ENCODE measurements around the gene CD22. TPM values are rescaled to one million over a fixed set of nuclear protein-coding genes. Genes with fewer than 3 reads are reported as not detected.

The CD22 gene
- total RNA-seq, 2 experiments from 2014 or later = 0.52 to 0.67 TPM

DNA sequence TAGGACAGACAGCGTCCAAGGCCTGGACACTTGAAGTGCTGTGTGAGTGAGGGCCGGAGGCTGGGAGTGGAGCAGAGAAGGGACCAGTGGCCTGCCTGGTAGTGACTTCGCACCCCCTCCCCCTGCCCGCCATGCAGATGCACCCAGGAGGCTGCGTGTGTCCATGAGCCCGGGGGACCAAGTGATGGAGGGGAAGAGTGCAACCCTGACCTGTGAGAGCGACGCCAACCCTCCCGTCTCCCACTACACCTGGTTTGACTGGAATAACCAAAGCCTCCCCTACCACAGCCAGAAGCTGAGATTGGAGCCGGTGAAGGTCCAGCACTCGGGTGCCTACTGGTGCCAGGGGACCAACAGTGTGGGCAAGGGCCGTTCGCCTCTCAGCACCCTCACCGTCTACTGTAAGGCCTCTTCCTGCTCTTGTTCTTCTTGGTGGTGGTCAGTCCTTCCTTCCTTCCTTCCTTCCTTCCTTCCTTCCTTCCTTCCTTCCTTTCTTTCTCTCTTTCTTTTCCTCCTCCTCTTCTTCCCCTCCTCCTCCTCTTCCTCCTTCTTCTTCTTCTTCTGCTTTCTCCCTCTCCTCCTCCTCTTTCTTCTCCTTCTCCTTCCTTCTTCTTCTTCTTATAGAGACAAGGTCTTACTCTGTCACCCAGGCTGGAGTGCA is 12.7 kb downstream of the CD22 start:
- Mint-ChIP-seq H3K4me3 (no peak overlapping the region), H3K36me3 (ENCODE audit: low read depth) (no peaks in the 10 kb centered on the region), H3K27ac (no peak overlapping the region), H3K27me3 (peaks cover 3% of the 10 kb centered on the region), H3K4me1 (ENCODE audit: low read depth) (peaks cover 12% of the 10 kb centered on the region), H3K9me3 (no peaks in the 10 kb centered on the region)
- no peaks in the 10 kb centered on the region for H3K9me3 ChIP-seq (ENCODE audit: control insufficient read depth in 1 of 2, insufficient read depth in 1 of 2, low read length in 2 of 2)
- intact Hi-C loops (cut with DNase I, micrococcal nuclease) = no loop called here
- ATAC-seq (ENCODE audit: poor library complexity) (no peak), DNase-seq (no peak)
- peaks cover 11% of the 10 kb centered on the region for H3K4me1 ChIP-seq (ENCODE audit: insufficient read depth, low read length)
- CTCF ChIA-PET = no interaction called here
- H3K4me3 ChIP-seq (ENCODE audit: low read length) = no peak overlapping the region
- H3K27me3 ChIP-seq (ENCODE audit: control insufficient read depth in 1 of 2, insufficient read depth in 2 of 2, low read length in 2 of 2) = peaks cover 0 to 2% of the 10 kb centered on the region in 2 experiments
- TF ChIP-seq, protein P1, sequence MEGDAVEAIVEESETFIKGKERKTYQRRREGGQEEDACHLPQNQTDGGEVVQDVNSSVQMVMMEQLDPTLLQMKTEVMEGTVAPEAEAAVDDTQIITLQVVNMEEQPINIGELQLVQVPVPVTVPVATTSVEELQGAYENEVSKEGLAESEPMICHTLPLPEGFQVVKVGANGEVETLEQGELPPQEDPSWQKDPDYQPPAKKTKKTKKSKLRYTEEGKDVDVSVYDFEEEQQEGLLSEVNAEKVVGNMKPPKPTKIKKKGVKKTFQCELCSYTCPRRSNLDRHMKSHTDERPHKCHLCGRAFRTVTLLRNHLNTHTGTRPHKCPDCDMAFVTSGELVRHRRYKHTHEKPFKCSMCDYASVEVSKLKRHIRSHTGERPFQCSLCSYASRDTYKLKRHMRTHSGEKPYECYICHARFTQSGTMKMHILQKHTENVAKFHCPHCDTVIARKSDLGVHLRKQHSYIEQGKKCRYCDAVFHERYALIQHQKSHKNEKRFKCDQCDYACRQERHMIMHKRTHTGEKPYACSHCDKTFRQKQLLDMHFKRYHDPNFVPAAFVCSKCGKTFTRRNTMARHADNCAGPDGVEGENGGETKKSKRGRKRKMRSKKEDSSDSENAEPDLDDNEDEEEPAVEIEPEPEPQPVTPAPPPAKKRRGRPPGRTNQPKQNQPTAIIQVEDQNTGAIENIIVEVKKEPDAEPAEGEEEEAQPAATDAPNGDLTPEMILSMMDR (IDR thresholded peaks at IDR 0.05) = no peak
- no peaks in the 10 kb centered on the region for H3K36me3 ChIP-seq (ENCODE audit: insufficient read depth, low read length)
- POLR2A ChIA-PET = no interaction called here
- no peak overlapping the region for H3K27ac ChIP-seq (ENCODE audit: low read depth in 1 of 2, low read length in 2 of 2)

DNA sequence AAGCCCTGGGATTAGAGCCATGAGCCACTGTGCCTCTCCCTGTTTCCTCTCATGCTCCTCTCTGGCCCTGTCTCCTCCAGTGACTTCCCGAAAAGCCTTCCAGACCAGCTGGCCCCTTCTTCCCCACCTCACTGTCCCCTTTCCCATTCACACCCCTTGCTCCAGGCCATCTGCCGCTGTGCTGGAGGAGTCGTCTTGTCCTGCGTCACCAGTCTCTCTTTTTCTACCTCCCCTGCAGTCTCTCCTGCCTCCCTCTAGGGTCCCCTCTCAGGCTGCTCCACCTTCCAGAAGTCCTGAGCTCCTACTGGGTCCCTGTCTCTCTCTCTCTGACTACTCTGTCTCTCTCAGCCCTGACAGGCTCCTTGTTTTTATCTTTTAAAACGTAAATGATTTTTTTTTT is 13.4 kb downstream of the CD22 start:
- Histone ChIP-seq H3K36me3 (ENCODE audit: insufficient read depth, low read length) (no peaks in the 10 kb centered on the region), H3K4me1 (ENCODE audit: insufficient read depth, low read length) (peaks cover 18% of the 10 kb centered on the region), H3K9me3 (ENCODE audit: control insufficient read depth in 1 of 2, insufficient read depth in 1 of 2, low read length in 2 of 2) (no peaks in the 10 kb centered on the region), H3K27me3 (ENCODE audit: control insufficient read depth in 1 of 2, insufficient read depth in 2 of 2, low read length in 2 of 2) (peaks cover 0 to 2% of the 10 kb centered on the region in 2 experiments), H3K4me3 (ENCODE audit: low read length) (no peak overlapping the region), H3K27ac (ENCODE audit: low read depth in 1 of 2, low read length in 2 of 2) (no peak overlapping the region)
- no peak for DNase-seq
- Mint-ChIP-seq H3K36me3 (ENCODE audit: low read depth) (no peaks in the 10 kb centered on the region), H3K9me3 (no peaks in the 10 kb centered on the region), H3K27me3 (peaks cover 9% of the 10 kb centered on the region), H3K4me3 (no peak overlapping the region), H3K4me1 (ENCODE audit: low read depth) (peaks cover 19% of the 10 kb centered on the region), H3K27ac (no peak overlapping the region)
- no peak for ATAC-seq (ENCODE audit: poor library complexity)
- intact Hi-C loops (cut with DNase I, micrococcal nuclease) = no loop called here
- POLR2A ChIA-PET = no interaction called here
- CTCF ChIA-PET = no interaction called here
- TF ChIP-seq, protein P1 (IDR thresholded peaks at IDR 0.05) = no peak

DNA sequence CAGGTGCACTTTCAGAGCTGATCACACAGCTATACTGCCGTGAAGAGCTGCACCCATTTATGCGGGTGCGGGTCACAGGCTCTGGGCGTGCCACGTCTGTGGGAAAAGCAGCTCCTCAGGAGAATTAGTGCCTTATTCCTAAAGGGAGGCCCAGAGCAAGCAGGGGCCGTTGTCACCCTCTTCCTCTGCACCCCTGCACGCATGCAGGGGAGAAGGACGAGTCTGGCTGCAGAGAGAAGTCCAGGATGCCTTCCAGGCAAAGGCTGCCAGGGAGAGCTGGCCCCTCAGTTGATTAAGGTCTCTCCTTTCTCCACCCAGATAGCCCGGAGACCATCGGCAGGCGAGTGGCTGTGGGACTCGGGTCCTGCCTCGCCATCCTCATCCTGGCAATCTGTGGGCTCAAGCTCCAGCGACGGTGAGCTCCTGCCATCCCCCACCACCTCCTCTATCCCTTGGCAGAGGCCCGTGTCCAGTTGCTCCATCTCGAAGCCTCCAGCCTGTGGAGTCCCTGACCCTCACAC is 15.6 kb downstream of the CD22 start:
- Mint-ChIP-seq H3K4me1 (ENCODE audit: low read depth) (peaks cover 26% of the 10 kb centered on the region), H3K4me3 (no peak overlapping the region), H3K27ac (no peak overlapping the region), H3K36me3 (ENCODE audit: low read depth) (no peaks in the 10 kb centered on the region), H3K27me3 (peaks cover 9% of the 10 kb centered on the region), H3K9me3 (no peaks in the 10 kb centered on the region)
- H3K27me3 ChIP-seq (ENCODE audit: control insufficient read depth in 1 of 2, insufficient read depth in 2 of 2, low read length in 2 of 2) = peaks cover 0 to 2% of the 10 kb centered on the region in 2 experiments
- ChIA-PET POLR2A (no interaction called here), CTCF (interaction anchor here (0.5 kb wide), 1 partner anchor 111 kb away, joined by 3 read pairs; no protein-coding TSS in a partner anchor)
- H3K36me3 ChIP-seq (ENCODE audit: insufficient read depth, low read length) = no peaks in the 10 kb centered on the region
- H3K4me3 ChIP-seq (ENCODE audit: low read length) = no peak overlapping the region
- intact Hi-C loops (cut with DNase I, micrococcal nuclease) = no loop called here
- H3K4me1 ChIP-seq (ENCODE audit: insufficient read depth, low read length) = peaks cover 30% of the 10 kb centered on the region
- no peaks in the 10 kb centered on the region for H3K9me3 ChIP-seq (ENCODE audit: control insufficient read depth in 1 of 2, insufficient read depth in 1 of 2, low read length in 2 of 2)
- ATAC-seq (ENCODE audit: poor library complexity) (no peak), DNase-seq (peak in 1 of 14 experiments; percentile 20)
- no peak overlapping the region for H3K27ac ChIP-seq (ENCODE audit: low read depth in 1 of 2, low read length in 2 of 2)
- TF ChIP-seq, protein P1 (IDR thresholded peaks at IDR 0.05) = no peak

Data from CD4-positive, alpha-beta T cell (primary cell).